ENCODE results near the gene KRT85. TPM values are rescaled to one million over a fixed set of nuclear protein-coding genes. Genes with fewer than 3 reads are reported as not detected.

KRT85 gene
- total RNA-seq, 2 experiments from 2014 or later, result not detected

- H3K9me3 ChIP-seq (ENCODE audit: control insufficient read depth in 1 of 2, insufficient read depth in 1 of 2, low read length in 2 of 2), result no peaks in the 10 kb centered on the region
- ChIA-PET POLR2A (no interaction called here), CTCF (interaction anchor here (1.0 to 1.5 kb wide), 2 partner anchors 13 to 81 kb away, joined by 3 read pairs; no protein-coding TSS in a partner anchor)
- Mint-ChIP-seq H3K36me3 (ENCODE audit: low read depth) (no peaks in the 10 kb centered on the region), H3K27me3 (no peaks in the 10 kb centered on the region), H3K4me1 (ENCODE audit: low read depth) (peaks cover 22% of the 10 kb centered on the region), H3K9me3 (no peaks in the 10 kb centered on the region), H3K4me3 (no peak overlapping the region), H3K27ac (no peak overlapping the region)
- DNase-seq (peak in 1 of 14 experiments; percentile 23), ATAC-seq (ENCODE audit: poor library complexity) (no peak)
- no peak overlapping the region for H3K4me3 ChIP-seq (ENCODE audit: low read length)
- intact Hi-C loops (cut with DNase I, micrococcal nuclease), result no loop called here
- H3K27ac ChIP-seq (ENCODE audit: low read depth in 1 of 2, low read length in 2 of 2), result no peak overlapping the region
- H3K27me3 ChIP-seq (ENCODE audit: control insufficient read depth in 1 of 2, insufficient read depth in 2 of 2, low read length in 2 of 2), result no peaks in the 10 kb centered on the region
- peaks cover 17% of the 10 kb centered on the region for H3K4me1 ChIP-seq (ENCODE audit: insufficient read depth, low read length)
- no peaks in the 10 kb centered on the region for H3K36me3 ChIP-seq (ENCODE audit: insufficient read depth, low read length)
- TF ChIP-seq CTCF (IDR thresholded peaks at IDR 0.05), result no peak
Observed at GRCh38 chr12:52359621-52360061, 7.6 kb downstream of the KRT85 start.

- CTCF ChIA-PET, result interaction anchor here (1.0 to 1.5 kb wide), 2 partner anchors 14 to 80 kb away, joined by 3 read pairs; no protein-coding TSS in a partner anchor
Observed at GRCh38 chr12:52358575-52359350, 8.5 kb downstream of the KRT85 start.

More at GRCh38 chr12:52358575-52359350, 8.5 kb downstream of the KRT85 start:
- H3K27ac ChIP-seq (ENCODE audit: low read depth in 1 of 2, low read length in 2 of 2), result no peak overlapping the region
- no peak overlapping the region for H3K4me3 ChIP-seq (ENCODE audit: low read length)
- no peaks in the 10 kb centered on the region for H3K9me3 ChIP-seq (ENCODE audit: control insufficient read depth in 1 of 2, insufficient read depth in 1 of 2, low read length in 2 of 2)
- Mint-ChIP-seq H3K27me3 (no peaks in the 10 kb centered on the region), H3K27ac (peak overlapping the region; percentile 68), H3K4me3 (no peak overlapping the region), H3K9me3 (no peaks in the 10 kb centered on the region), H3K36me3 (ENCODE audit: low read depth) (no peaks in the 10 kb centered on the region), H3K4me1 (ENCODE audit: low read depth) (peaks cover 22% of the 10 kb centered on the region)
- peaks cover 17% of the 10 kb centered on the region for H3K4me1 ChIP-seq (ENCODE audit: insufficient read depth, low read length)
- no peak for TF ChIP-seq CTCF (IDR thresholded peaks at IDR 0.05)
- intact Hi-C loops (cut with DNase I, micrococcal nuclease), result no loop called here
- H3K36me3 ChIP-seq (ENCODE audit: insufficient read depth, low read length), result no peaks in the 10 kb centered on the region
- no peaks in the 10 kb centered on the region for H3K27me3 ChIP-seq (ENCODE audit: control insufficient read depth in 1 of 2, insufficient read depth in 2 of 2, low read length in 2 of 2)
- peak in 4 of 14 experiments; percentile 23 to 42 (median 34) for DNase-seq
- POLR2A ChIA-PET, result no interaction called here
- peak; percentile 93 for ATAC-seq (ENCODE audit: poor library complexity)
